GM12873 (cell line): ENCODE data around the gene CXCL9.

ENCODE experiments used
- TF ChIP-seq, protein P1 (sequence below): IDR thresholded peaks from 2 replicates; pipeline ENCODE4 v1.5.1; 2012; ENCODE audit warnings: low read depth, mild to moderate bottlenecking, moderate library complexity, low read length, control low read depth; ENCODE audit not compliant: insufficient read depth; ENCODE audit errors: missing control alignments

Gene CXCL9

DNA sequence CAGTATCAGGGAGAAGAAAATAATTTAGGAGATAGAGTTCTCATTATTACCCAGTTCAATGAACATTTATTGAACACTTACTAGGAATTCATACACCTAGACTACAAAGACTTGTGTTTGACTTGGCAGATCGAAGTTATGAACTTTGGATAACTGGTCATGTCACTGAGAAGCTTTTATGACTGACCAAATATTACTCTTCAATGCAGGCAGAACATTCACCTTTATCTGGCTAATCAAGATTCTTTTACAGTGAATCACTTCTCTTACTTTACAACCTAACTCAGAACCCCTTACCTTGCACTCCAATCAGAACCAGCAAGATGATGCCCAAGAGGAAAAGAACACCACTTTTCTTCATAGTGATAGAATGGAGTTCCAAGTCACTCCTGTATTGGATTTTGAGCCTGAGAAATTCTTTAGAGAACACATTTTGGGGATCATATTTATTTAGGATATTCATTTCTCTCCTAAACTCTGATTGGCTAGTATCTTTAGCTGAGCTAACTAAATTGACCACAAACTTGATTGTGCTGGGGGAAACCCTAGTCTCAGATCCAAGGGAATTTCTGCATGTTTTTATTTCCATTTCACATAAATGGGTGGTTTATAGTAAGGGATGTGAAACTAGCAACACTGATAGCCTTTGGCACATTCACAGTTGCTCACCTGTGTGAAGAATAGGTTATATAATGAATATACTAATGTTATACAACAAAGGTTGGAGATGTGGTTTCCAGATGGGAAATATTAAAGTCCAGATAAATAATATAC is at the start of gene CXCL9:
TSS of gene CXCL9 (minus strand) at position 421 of the 774 bp plus-strand sequence. CDS start at position 361, 60 bp downstream.
- TF ChIP-seq, protein P1, sequence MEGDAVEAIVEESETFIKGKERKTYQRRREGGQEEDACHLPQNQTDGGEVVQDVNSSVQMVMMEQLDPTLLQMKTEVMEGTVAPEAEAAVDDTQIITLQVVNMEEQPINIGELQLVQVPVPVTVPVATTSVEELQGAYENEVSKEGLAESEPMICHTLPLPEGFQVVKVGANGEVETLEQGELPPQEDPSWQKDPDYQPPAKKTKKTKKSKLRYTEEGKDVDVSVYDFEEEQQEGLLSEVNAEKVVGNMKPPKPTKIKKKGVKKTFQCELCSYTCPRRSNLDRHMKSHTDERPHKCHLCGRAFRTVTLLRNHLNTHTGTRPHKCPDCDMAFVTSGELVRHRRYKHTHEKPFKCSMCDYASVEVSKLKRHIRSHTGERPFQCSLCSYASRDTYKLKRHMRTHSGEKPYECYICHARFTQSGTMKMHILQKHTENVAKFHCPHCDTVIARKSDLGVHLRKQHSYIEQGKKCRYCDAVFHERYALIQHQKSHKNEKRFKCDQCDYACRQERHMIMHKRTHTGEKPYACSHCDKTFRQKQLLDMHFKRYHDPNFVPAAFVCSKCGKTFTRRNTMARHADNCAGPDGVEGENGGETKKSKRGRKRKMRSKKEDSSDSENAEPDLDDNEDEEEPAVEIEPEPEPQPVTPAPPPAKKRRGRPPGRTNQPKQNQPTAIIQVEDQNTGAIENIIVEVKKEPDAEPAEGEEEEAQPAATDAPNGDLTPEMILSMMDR = no peak

DNA sequence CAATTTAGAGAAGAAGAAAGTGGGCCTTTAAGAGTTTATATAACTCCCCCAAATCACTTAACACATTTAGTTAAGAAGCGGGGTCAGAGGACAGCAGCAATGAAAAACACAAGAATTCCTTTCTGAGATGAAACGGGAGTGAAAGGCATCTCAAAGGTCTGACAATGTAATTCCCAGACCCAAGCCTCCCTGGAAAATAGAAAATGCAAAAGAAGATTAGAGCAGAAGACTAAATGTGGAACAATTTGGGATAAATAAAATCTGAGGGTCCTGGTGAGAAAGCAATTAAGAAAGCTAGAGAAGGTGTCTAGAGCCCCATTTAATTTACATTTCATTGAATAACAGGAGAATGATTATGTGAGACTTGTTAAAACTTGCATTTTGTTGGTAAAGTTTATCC is 48.1 kb upstream of the CXCL9 start:
- TF ChIP-seq, protein P1 = no peak

DNA sequence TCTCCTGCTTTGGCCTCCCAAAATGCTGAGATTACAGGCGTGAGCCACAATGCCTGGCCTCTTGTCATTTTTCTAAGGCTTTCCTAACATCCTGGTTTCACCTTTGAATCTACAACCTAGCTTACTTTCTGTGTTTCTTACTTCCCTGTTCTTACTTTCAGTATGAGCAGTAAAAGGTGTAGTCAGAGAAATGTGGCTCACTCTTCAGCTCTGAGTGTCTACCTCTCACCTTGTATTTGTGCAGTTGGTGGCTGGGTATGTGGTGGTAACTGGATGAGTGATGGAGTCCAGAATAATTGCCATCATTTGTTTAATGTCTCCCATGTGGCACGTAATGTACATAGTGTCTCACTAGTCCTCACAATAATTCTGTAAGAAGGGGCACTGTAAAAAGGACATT is 47.7 kb upstream of the CXCL9 start:
- TF ChIP-seq, protein P1 = no peak

DNA sequence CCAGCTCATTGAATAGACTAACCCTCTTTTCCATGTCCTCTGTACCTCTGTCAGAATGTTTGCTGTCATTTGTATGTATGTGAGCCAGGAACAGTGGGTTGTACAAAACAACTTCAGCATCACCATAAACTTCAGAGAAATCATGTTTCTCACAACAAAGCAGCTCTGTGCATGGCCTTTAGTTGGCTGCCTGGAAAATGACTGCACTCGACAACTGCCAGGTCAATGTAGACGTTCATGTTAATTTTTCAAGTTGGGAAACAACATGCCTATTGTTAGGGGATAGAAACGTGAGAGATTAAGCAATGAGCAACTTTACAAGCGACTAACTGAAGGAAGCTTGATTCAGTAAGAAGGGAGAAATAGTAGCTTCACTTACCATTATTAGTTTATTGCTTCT is 46.4 kb upstream of the CXCL9 start:
- TF ChIP-seq, protein P1 = no peak

DNA sequence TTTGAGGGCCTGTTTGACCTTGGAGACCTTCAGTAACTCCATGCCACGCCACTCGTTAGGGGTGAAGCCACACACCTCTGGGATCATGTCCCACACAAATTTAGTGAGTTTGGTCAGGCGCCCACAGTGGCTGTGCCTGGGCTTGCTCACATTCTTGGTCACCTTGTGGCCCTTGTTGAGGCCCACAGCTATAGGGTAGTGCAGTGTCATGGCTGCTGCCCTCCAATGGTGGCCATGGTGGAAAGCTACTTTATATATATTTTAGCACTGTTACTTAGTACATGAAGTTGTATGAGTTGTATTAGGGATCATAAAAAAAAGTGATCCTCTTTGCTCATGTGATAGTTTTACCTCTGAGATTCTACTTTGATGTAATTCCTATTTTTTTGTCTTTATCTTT is 29.5 kb upstream of the CXCL9 start:
- TF ChIP-seq, protein P1 = no peak

GRCh38 chr4:76035799-76036380 is 28.6 kb upstream of the CXCL9 start, which contains the start of gene CXCL11:
Gene CXCL11, minus strand, starts transcription at chr4:76036070. Its CDS starts 83 bp downstream, at chr4:76035987.
- TF ChIP-seq, protein P1 = no peak

DNA sequence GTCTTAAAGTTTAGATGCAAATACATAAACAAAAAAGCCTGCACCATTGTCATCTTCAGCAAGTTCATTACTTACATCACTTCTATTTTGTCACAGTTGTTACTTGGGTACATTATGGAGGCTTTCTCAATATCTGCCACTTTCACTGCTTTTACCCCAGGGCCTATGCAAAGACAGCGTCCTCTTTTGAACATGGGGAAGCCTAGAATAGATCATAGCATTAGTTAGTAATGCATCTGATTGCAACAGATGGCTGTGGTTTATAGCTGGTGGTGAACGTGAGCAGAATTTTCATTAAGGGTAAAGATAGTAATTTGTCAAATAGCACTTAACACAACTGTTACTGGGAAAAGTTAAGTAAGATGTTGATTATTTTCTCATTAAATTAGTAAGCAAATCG is 27.8 kb upstream of the CXCL9 start:
- TF ChIP-seq, protein P1 = no peak
